SK-N-SH (cell line): ENCODE results near the gene TCOF1. TPM values are rescaled to one million over a fixed set of nuclear protein-coding genes. Genes with fewer than 3 reads are reported as not detected.
A peak's percentile ranks its signal among the peaks of the same experiment; 100 is the strongest.

Source experiments
- CTCF ChIA-PET: fragments of 300-600, 350-600 bp; formaldehyde crosslinking; extraction: SDS; loops from one replicate; lab custom pipeline; 2021; lab: Yijun Ruan, JAX
- POLR2A ChIA-PET: fragments of 350-600 bp; sonication (Branson Sonifier 250); formaldehyde crosslinking; extraction: SDS; loops from one replicate; lab custom pipeline; 2020; ENCODE audit warnings: antibody characterized with exemption, inconsistent platforms; lab: Yijun Ruan, JAX
- DNase-seq: peaks from one replicate; pipeline ENCODE4 v3.0.0; 2012
- H2AFZ ChIP-seq: fragments of 200-600 bp; sonication (generic); 2 replicates; pipeline ENCODE4 v1.8.1; 2016; ENCODE audit warnings: antibody characterized with exemption, mild to moderate bottlenecking, low read depth
- H3F3A ChIP-seq: fragments of 200-600 bp; sonication (generic); replicated peaks from 2 replicates; pipeline ENCODE3; 2016; ENCODE audit warnings: antibody characterized with exemption, mild to moderate bottlenecking; ENCODE audit not compliant: insufficient read depth
- H3K27ac ChIP-seq, 2 experiments: fragments of 200-500 bp in 1 of 2; fragments of 200-600 bp in 1 of 2; sonication (Bioruptor generic) in 1 of 2; sonication (generic), shearing (Covaris generic) in 1 of 2; 2 replicates each; pipeline versions ENCODE4 v1.5.1 to v1.6.1; 2014 to 2016; ENCODE audit warnings: low read depth in 2 of 2, inconsistent platforms in 1 of 2, low read length in 1 of 2, mild to moderate bottlenecking in 1 of 2, mixed read lengths in 1 of 2
- H3K27me3 ChIP-seq: fragments of 200-600 bp; sonication (generic), shearing (Covaris generic); 2 replicates; pipeline ENCODE4 v1.6.1; 2016; ENCODE audit warnings: mixed run types; ENCODE audit not compliant: insufficient read depth
- H3K36me3 ChIP-seq, 2 experiments: fragments of 200-500 bp in 1 of 2; fragments of 200-600 bp in 1 of 2; sonication (Bioruptor generic) in 1 of 2; sonication (generic) in 1 of 2; replicated peaks in 1 of 2; 2 replicates each; pipeline versions ENCODE3 to v1.5.1; 2014 to 2016; ENCODE audit warnings: low read length in 1 of 2, mild to moderate bottlenecking in 1 of 2; ENCODE audit not compliant: insufficient read depth in 2 of 2, control insufficient read depth in 1 of 2
- H3K4me1 ChIP-seq, 2 experiments: fragments of 200-500 bp in 1 of 2; fragments of 200-600 bp in 1 of 2; sonication (Bioruptor generic) in 1 of 2; sonication (generic), shearing (Covaris generic) in 1 of 2; 2 replicates each; pipeline versions ENCODE4 v1.5.1 to v1.6.1; 2014 to 2016; ENCODE audit warnings: low read depth in 1 of 2, low read length in 1 of 2, mixed run types in 1 of 2; ENCODE audit not compliant: insufficient read depth in 2 of 2, control insufficient read depth in 1 of 2
- H3K4me2 ChIP-seq: fragments of 200-600 bp; sonication (generic), shearing (Covaris generic); 2 replicates; pipeline ENCODE4 v1.6.1; 2017; ENCODE audit warnings: mixed run types
- H3K4me3 ChIP-seq, 2 experiments: fragments of 200-500 bp in 1 of 2; fragments of 200-600 bp in 1 of 2; sonication (Bioruptor generic) in 1 of 2; sonication (generic), shearing (Covaris generic) in 1 of 2; 2 replicates each; pipeline versions ENCODE4 v1.5.1 to v1.8.1; 2014 to 2016; ENCODE audit warnings: low read depth in 2 of 2, inconsistent platforms in 1 of 2, low read length in 1 of 2, mild to moderate bottlenecking in 1 of 2, mixed read lengths in 1 of 2, moderate library complexity in 1 of 2
- H3K79me2 ChIP-seq: fragments of 200-600 bp; sonication (generic); 2 replicates; pipeline ENCODE4 v1.8.1; 2017; ENCODE audit warnings: mild to moderate bottlenecking; ENCODE audit not compliant: insufficient read depth
- H3K9ac ChIP-seq: fragments of 200-600 bp; sonication (generic); 2 replicates; pipeline ENCODE4 v1.6.1; 2017; ENCODE audit warnings: mixed run types
- H3K9me2 ChIP-seq: fragments of 200-600 bp; sonication (generic); 2 replicates; pipeline ENCODE4 v1.6.1; 2017; ENCODE audit warnings: mixed run types
- H3K9me3 ChIP-seq: fragments of 200-600 bp; sonication (generic); 2 replicates; pipeline ENCODE4 v1.6.1; 2017; ENCODE audit warnings: mixed run types, mild to moderate bottlenecking, moderate library complexity
- H4K20me1 ChIP-seq: fragments of 200-600 bp; sonication (generic); 2 replicates; pipeline ENCODE4 v1.6.1; 2017; ENCODE audit warnings: mild to moderate bottlenecking, mixed run types; ENCODE audit not compliant: insufficient read depth
- CHD2 ChIP-seq: fragments of 150-350 bp; IDR thresholded peaks from 2 replicates; pipeline ENCODE4 v1.6.1; 2018; ENCODE audit warnings: low read length; ENCODE audit not compliant: partially characterized antibody
- ELF1 ChIP-seq: IDR thresholded peaks from 2 replicates; pipeline ENCODE4 v1.4.0; 2012
- EP300 ChIP-seq, 2 experiments: IDR thresholded peaks; 2 replicates each; pipeline versions ENCODE4 v1.4.0 to v1.6.1; 2012; ENCODE audit warnings: borderline replicate concordance in 1 of 2, low read depth in 1 of 2, low read length in 1 of 2
- FOSL2 ChIP-seq: IDR thresholded peaks from 2 replicates; pipeline ENCODE4 v1.4.0; 2012; ENCODE audit warnings: low read depth, mild to moderate bottlenecking, moderate library complexity, borderline replicate concordance
- FOXJ3 ChIP-seq: sonication (generic); formaldehyde crosslinking; IDR thresholded peaks from 2 replicates; pipeline ENCODE4 v1.5.1; 2020; ENCODE audit warnings: mild to moderate bottlenecking, missing genetic modification reagents
- GABPA ChIP-seq: IDR thresholded peaks from 2 replicates; pipeline ENCODE4 v1.4.0; 2012; ENCODE audit warnings: low read depth, mild to moderate bottlenecking
- GATA2 ChIP-seq: sonication (generic); formaldehyde crosslinking; IDR thresholded peaks from 2 replicates; pipeline ENCODE4 v1.5.0; 2020; ENCODE audit warnings: mild to moderate bottlenecking, missing genetic modification reagents
- IRF3 ChIP-seq: fragments of 150-350 bp; IDR thresholded peaks from 2 replicates; pipeline ENCODE4 v1.6.1; 2016; ENCODE audit warnings: mild to moderate bottlenecking, low read depth, low read length
- MXI1 ChIP-seq: IDR thresholded peaks from 2 replicates; pipeline ENCODE4 v1.6.1; 2012; ENCODE audit warnings: mild to moderate bottlenecking, low read depth, low read length, improper control_type of control experiment
- POLR2AphosphoS5 ChIP-seq: IDR thresholded peaks from 2 replicates; pipeline ENCODE4 v1.6.1; 2012; ENCODE audit warnings: low read depth, low read length
- RAD21 ChIP-seq: IDR thresholded peaks from 2 replicates; pipeline ENCODE4 v1.6.1; 2012; ENCODE audit warnings: mild to moderate bottlenecking, low read length
- RCOR1 ChIP-seq: fragments of 150-350 bp; IDR thresholded peaks from 2 replicates; pipeline ENCODE4 v1.6.1; 2017; ENCODE audit warnings: antibody characterized with exemption, low read length
- RXRA ChIP-seq: IDR thresholded peaks from 2 replicates; pipeline ENCODE4 v1.4.0; 2012; ENCODE audit warnings: low read depth, mild to moderate bottlenecking, borderline replicate concordance
- SMC3 ChIP-seq: IDR thresholded peaks from 2 replicates; pipeline ENCODE4 v1.6.1; 2012; ENCODE audit warnings: low read depth, low read length, improper control_type of control experiment
- TAF1 ChIP-seq: IDR thresholded peaks from 2 replicates; pipeline ENCODE4 v1.6.1; 2012; ENCODE audit warnings: low read depth, mild to moderate bottlenecking, low read length, moderate library complexity, borderline replicate concordance
- TEAD4 ChIP-seq: IDR thresholded peaks from 2 replicates; pipeline ENCODE4 v1.4.0; 2012; ENCODE audit warnings: mild to moderate bottlenecking, borderline replicate concordance; ENCODE audit not compliant: insufficient read depth
- USF1 ChIP-seq: IDR thresholded peaks from 2 replicates; pipeline ENCODE4 v1.4.0; 2012; ENCODE audit warnings: low read depth, borderline replicate concordance
- WGBS: methylation state at CpG from one replicate; pipeline ENCODE4 v1.1.6; 2017; ENCODE audit warnings: low lambda C conversion rate; 5-methylcytosine and 5-hydroxymethylcytosine counted together
- polyA plus RNA-seq, 3 experiments: library from polyadenylated mRNA; depleted of rRNA; stranded (reverse); fragments of >200 nt; gene quantifications; 2 replicates each; pipeline ENCODE4 v1.2.3, GENCODE V29; 2012

TCOF1 gene
- polyA plus RNA-seq, 1 of the 3 experiments (the other 2 are of a cell fraction), result 33.0 TPM

- peaks cover 51 to 54% of the 10 kb centered on the region in 2 experiments for H3K36me3 ChIP-seq
- peaks cover 62% of the 10 kb centered on the region for H3F3A ChIP-seq
- H3K4me3 ChIP-seq, result peak overlapping the region in 1 of 2 experiments; percentile 88; a peak in 1 of 4 replicates
- peaks cover 67% of the 10 kb centered on the region for H4K20me1 ChIP-seq
- CTCF ChIA-PET, result interaction anchor here (1.3 to 1.6 kb wide), 2 partner anchors 9 to 12 kb away, joined by 3 to 5 read pairs; no protein-coding TSS in a partner anchor
- H3K4me2 ChIP-seq, result peak overlapping the region; percentile 95
- POLR2A ChIA-PET, result interaction anchor here (0.5 kb wide), 1 partner anchor 403 kb away, joined by 3 read pairs; no protein-coding TSS in a partner anchor
- peaks cover 17 to 19% of the 10 kb centered on the region in 2 experiments; a peak in 3 of 4 replicates for H3K4me1 ChIP-seq
- no peaks in the 10 kb centered on the region for H3K27me3 ChIP-seq
- peak overlapping the region; percentile 99 for H3K9ac ChIP-seq
- TF ChIP-seq TAF1 (no peak), RAD21 (no peak), ELF1 (no peak), CHD2 (no peak), RXRA (no peak), GABPA (no peak), EP300 (IDR thresholded peaks at IDR 0.05; ENCODE audit: borderline replicate concordance in 1 of 2, low read depth in 1 of 2, low read length in 1 of 2) (no peak), FOSL2 (no peak), GATA2 (CRISPR knock-in tag) (no peak), MXI1 (no peak), RCOR1 (no peak), SMC3 (no peak), FOXJ3 (CRISPR knock-in tag) (no peak), TEAD4 (no peak), IRF3 (no peak)
- H3K9me3 ChIP-seq, result peaks cover 6% of the 10 kb centered on the region; the same call in 1 of the 2 replicates
- no peaks in the 10 kb centered on the region for H3K9me2 ChIP-seq
- WGBS, result 93% methylated on average over 6 of the region's 6 CpGs
- DNase-seq, result no peak
- H3K27ac ChIP-seq, result peak overlapping the region; percentile 5 to 93; a peak in 2 of 4 replicates
- peaks cover 45% of the 10 kb centered on the region for H3K79me2 ChIP-seq
- H2AFZ ChIP-seq, result no peak overlapping the region
These were observed 89.7 kb downstream of the TCOF1 start for GRCh38 chr5:150447188-150447587.

GRCh38 chr5:150448334-150448733 is 90.8 kb downstream of the TCOF1 start:
- Histone ChIP-seq H3K9me3 (peaks cover 6% of the 10 kb centered on the region; the same call in 1 of the 2 replicates), H3K4me3 (peak overlapping the region; percentile 88 to 98), H3K9ac (peak overlapping the region; percentile 99), H3F3A (peaks cover 53% of the 10 kb centered on the region), H3K9me2 (no peaks in the 10 kb centered on the region), H3K36me3 (peaks cover 50 to 52% of the 10 kb centered on the region in 2 experiments), H3K4me2 (peak overlapping the region; percentile 95), H4K20me1 (peaks cover 58% of the 10 kb centered on the region), H2AFZ (no peak overlapping the region), H3K27ac (peak overlapping the region; percentile 93 to 97; a peak in 3 of 4 replicates), H3K27me3 (no peaks in the 10 kb centered on the region), H3K4me1 (peaks cover 17 to 19% of the 10 kb centered on the region in 2 experiments; a peak in 3 of 4 replicates), H3K79me2 (peaks cover 45% of the 10 kb centered on the region)
- TF ChIP-seq POLR2AphosphoS5, result 0 out of 2 replicates have a peak, but pooled peaks have one; percentile 13
- TF ChIP-seq CHD2, result no peak
- no peak for TF ChIP-seq USF1
- DNase-seq, result no peak
- 4% methylated on average over 4 of the region's 4 CpGs for WGBS
- ChIA-PET POLR2A (no interaction called here), CTCF (interaction anchor here (1.0 kb wide), 1 partner anchor 12 kb away, joined by 3 read pairs; no protein-coding TSS in a partner anchor)
